Nephron progenitor cell (in vitro differentiated cells): Measurements from ENCODE around the gene HOXC12.

Experiments
- DNase-seq: peaks from one replicate; pipeline ENCODE4 v3.0.0; 2021
- H3K27ac Mint-ChIP-seq: 2 replicates; pipeline ENCODE4 v1.8.0; 2021; ENCODE audit warnings: mild to moderate bottlenecking, moderate library complexity, mixed read lengths
- H3K27me3 Mint-ChIP-seq: 2 replicates; pipeline ENCODE4 v1.8.0; 2021; ENCODE audit warnings: mild to moderate bottlenecking, low read depth, mixed read lengths; ENCODE audit not compliant: poor library complexity
- H3K36me3 Mint-ChIP-seq: 2 replicates; pipeline ENCODE4 v1.8.0; 2021; ENCODE audit warnings: low read depth, mixed read lengths
- H3K4me1 Mint-ChIP-seq: 2 replicates; pipeline ENCODE4 v1.8.0; 2021; ENCODE audit warnings: mixed read lengths
- H3K4me3 Mint-ChIP-seq: 2 replicates; pipeline ENCODE4 v1.8.0; 2021; ENCODE audit warnings: mild to moderate bottlenecking, moderate library complexity, mixed read lengths
- H3K9me3 Mint-ChIP-seq: 2 replicates; pipeline ENCODE4 v1.8.0; 2021; ENCODE audit warnings: mild to moderate bottlenecking, moderate library complexity, mixed read lengths
- TF ChIP-seq, protein P1 (sequence below): fragments of 200-600 bp; sonication (generic); IDR thresholded peaks from 2 replicates; pipeline ENCODE4 v1.5.0; 2021; ENCODE audit warnings: antibody characterized with exemption

The HOXC12 gene

DNA sequence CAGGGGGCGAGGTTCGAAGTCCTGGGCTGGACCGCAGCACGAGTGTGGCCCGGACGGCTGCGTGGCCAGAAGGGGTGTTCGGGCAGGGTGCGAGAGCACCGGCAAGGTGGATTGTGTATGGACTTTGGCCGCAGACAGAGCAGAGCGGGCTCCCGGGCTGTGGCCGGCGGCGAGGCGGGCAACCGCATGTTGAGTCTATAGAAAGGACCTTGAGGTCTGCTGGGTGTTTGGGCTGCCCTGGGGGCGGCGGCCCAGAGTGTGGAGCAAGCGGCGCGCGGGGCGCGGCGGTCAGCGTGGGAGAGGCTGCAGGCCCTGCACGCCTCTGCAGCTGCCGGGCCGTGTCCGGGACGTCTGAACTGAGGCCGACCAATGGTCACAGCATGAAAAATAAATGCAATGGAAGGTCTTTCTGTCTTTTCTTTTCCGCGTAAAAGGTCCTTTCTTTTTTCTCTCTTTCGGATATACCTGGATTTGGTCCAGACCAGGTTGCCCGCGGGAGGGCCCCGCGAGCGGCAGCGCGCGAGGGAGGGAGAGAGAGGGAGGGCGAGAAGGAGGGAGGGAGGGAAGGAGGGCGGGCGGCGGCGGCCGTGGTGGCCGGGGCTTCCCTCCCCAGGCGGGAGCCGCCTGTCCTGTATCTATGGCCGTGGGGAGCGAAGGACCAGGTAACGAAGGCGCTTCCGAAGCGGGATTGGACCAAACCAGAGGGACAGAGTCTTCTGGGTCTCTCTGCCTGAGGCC lies 39.7 kb downstream of the HOXC12 start:
- TF ChIP-seq, protein P1, sequence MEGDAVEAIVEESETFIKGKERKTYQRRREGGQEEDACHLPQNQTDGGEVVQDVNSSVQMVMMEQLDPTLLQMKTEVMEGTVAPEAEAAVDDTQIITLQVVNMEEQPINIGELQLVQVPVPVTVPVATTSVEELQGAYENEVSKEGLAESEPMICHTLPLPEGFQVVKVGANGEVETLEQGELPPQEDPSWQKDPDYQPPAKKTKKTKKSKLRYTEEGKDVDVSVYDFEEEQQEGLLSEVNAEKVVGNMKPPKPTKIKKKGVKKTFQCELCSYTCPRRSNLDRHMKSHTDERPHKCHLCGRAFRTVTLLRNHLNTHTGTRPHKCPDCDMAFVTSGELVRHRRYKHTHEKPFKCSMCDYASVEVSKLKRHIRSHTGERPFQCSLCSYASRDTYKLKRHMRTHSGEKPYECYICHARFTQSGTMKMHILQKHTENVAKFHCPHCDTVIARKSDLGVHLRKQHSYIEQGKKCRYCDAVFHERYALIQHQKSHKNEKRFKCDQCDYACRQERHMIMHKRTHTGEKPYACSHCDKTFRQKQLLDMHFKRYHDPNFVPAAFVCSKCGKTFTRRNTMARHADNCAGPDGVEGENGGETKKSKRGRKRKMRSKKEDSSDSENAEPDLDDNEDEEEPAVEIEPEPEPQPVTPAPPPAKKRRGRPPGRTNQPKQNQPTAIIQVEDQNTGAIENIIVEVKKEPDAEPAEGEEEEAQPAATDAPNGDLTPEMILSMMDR = no peak
- Mint-ChIP-seq H3K27me3 (peaks cover 22% of the 10 kb centered on the region), H3K4me3 (peak overlapping the region; percentile 98), H3K36me3 (peaks cover 61% of the 10 kb centered on the region), H3K4me1 (peaks cover 53% of the 10 kb centered on the region), H3K27ac (peak overlapping the region; percentile 99), H3K9me3 (no peaks in the 10 kb centered on the region)
- peak; percentile 42 for DNase-seq

DNA sequence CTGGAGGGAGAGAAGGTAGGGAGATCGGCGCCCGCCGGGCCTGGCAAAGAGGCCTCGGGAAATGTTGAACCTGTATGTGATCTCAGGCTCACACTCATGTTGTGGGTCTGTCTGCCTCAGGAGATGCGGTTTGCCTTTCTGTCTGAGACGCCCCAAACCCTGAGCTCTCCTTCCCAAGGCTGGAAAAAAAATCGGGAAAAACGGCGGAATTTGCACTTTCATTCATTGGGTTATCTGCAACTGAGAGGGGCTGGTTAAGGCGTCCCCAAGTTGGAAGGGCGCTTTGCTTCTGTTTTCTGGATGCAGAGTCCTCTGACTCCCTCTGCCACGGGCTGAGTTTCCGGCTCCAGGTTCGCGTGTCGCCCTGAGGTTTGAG lies 40.3 kb downstream of the HOXC12 start:
- Mint-ChIP-seq H3K4me1 (peaks cover 47% of the 10 kb centered on the region), H3K27me3 (peaks cover 22% of the 10 kb centered on the region), H3K27ac (peak overlapping the region; percentile 99), H3K36me3 (peaks cover 60% of the 10 kb centered on the region), H3K9me3 (no peaks in the 10 kb centered on the region), H3K4me3 (peak overlapping the region; percentile 98)
- TF ChIP-seq, protein P1 = no peak
- no peak for DNase-seq

DNA sequence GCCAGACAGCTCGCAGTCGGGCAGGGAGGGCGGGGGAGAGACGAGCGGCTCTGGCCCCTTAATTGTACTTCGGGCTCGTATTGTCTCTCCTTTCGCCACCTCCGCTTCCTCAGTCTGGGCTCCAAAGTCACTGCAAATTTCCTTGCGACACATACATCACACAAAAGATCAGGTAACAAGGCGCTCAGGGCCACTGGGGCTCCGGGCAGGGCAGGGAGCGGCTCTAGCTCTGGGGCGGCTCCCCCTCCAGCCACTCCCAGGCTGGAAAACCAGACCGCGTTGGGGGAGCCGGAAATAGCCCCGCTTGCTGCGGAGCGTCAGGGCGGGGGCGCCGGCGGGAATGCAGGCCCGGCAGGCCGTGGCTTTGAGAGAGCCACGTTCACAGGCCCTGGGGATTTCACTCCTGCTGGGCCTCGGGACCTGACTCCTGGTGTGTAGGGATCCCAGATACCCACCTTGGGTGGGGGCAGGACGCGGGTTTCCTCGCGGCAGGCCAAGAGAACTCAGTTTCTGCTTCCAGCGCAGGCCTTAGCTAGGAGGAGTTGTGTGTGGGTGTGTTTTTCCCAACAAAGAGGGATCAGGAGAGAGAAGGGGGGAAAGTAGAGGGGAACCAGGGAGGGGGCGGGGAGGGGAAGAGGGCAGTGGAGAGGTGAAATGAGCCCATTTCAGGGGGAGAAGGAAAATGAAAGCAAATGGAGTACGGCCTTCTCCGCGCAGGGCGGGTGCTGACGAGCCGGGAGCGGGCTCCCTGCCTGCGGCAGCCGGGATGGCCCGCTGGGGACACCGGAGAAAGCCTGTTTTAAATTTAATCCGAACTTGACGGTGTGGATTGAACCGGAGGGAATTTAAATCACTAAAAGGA lies 40.9 kb downstream of the HOXC12 start:
- peaks cover 56% of the 10 kb centered on the region for H3K36me3 Mint-ChIP-seq
- TF ChIP-seq, protein P1 = no peak
- peaks cover 41% of the 10 kb centered on the region for H3K4me1 Mint-ChIP-seq
- peak overlapping the region; percentile 99 for H3K27ac Mint-ChIP-seq
- H3K27me3 Mint-ChIP-seq = peaks cover 18% of the 10 kb centered on the region
- peak; percentile 64 for DNase-seq
- peak overlapping the region; percentile 98 for H3K4me3 Mint-ChIP-seq
- H3K9me3 Mint-ChIP-seq = no peaks in the 10 kb centered on the region

DNA sequence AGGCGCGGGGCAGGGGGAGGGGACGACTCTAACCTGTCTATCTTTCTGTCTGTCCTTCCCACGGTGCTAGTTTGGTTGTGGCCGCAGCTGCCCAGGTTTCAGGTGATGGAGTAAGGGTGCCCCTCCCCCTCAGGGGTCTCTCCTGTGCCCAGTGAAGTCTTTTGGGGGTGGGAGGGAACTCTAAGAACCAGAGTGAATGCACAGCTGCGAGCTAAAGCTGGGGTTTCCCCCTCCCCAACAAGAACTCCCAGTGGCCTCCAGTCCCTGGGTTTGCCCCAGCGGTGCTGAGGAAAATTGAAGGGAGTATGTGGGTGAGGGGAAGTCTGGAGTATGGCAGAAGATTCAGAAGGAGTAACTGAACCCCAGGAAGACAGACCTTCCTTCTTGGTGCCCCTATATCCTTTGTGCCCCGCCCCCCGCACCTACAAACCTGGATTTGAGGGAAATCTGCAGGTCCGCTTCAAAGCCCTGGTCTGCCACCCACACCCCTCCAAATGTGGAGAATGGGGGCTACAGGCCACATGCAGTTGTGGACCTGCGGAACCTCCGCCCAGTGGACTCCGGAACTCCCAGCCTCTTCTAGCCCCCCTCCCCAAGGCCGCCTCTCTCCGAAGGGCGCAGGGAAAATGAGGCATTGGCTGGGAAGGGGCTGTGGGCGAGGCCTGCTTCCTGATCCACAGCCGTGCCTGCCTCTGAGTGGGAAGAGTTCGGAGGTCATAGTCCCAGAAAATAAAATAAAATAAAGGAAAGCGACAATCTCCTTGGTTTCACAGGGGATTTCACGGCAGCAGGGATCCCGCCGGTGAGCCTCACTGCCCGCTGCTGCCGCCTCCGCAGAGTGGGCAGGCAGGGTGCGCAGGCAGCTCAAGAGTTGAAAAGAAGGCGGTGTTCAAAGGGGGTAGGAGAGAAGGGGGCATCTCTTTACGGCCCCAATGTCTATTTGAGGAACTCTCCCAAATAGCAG lies 41.8 kb downstream of the HOXC12 start:
- Mint-ChIP-seq H3K4me1 (peaks cover 43% of the 10 kb centered on the region), H3K27ac (peak overlapping the region; percentile 99), H3K9me3 (no peaks in the 10 kb centered on the region), H3K36me3 (peaks cover 53% of the 10 kb centered on the region), H3K27me3 (peaks cover 20% of the 10 kb centered on the region), H3K4me3 (peak overlapping the region; percentile 98)
- peak; percentile 32 for DNase-seq
- TF ChIP-seq, protein P1 = no peak

DNA sequence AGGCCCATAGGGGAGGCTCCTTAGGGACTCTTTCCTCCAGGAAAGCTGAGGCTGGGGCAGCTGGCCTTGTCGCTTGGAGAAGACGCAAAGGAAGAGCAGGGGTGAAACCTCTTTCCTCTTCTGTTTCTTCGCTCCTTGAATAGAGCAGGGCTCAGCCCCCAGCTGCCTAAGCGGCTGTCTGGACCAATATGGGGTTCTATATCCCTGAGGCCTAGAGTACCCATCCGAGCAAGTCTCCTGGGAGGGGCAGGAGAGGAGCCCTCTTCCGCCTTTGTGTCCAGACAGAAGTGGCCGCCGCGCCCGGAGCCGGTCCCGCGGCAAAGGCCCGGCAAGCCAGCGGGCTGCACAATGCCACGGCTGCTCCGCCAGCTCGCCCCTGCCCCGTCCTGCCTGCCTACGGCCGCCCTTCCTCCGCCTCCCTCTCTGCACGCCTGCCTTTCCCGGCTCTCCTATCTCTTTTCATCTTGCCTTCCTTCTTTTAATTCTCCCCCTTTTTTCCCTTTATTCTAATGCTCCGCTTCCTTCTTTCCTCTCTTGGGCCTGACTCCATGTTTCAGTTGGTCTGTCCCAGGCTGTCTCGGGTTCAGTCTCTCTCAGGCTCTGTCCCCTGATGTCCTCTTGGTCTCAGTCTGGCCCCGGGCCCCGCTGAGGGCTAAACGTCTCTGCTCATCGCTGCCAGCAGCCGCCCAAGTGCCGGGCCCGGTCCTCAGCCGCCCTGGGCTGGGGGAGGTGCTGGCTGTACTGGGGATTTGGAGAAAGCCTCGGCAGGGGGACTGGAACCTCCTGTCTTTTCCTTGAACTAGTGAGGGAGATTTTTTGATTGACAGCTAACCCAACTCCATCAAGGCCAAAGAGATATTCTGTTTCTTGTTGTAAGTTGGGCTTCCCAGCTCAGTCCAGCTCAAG lies 42.8 kb downstream of the HOXC12 start:
- Mint-ChIP-seq H3K36me3 (peaks cover 54% of the 10 kb centered on the region), H3K4me1 (peaks cover 44% of the 10 kb centered on the region), H3K4me3 (peak overlapping the region; percentile 98), H3K27ac (peak overlapping the region; percentile 99), H3K9me3 (no peaks in the 10 kb centered on the region), H3K27me3 (peaks cover 20% of the 10 kb centered on the region)
- TF ChIP-seq, protein P1 = no peak
- DNase-seq = peak; percentile 50
